PFSK-1 (cell line): ENCODE measurements around the gene TACR1.

Experiments
- FOXP2 ChIP-seq: optimal IDR thresholded peaks from 2 replicates; pipeline ENCODE3; 2011; ENCODE audit warnings: borderline replicate concordance, control low read depth, inconsistent platforms; ENCODE audit not compliant: insufficient read depth; ENCODE audit errors: extremely low read length, extremely low read depth
- POLR2AphosphoS5 ChIP-seq: IDR thresholded peaks from 2 replicates; pipeline ENCODE4 v1.6.1; 2012; ENCODE audit warnings: low read depth, mild to moderate bottlenecking, control low read depth, low read length, moderate library complexity
- SIN3A ChIP-seq: IDR thresholded peaks from 2 replicates; pipeline ENCODE4 v1.6.1; 2012; ENCODE audit warnings: mild to moderate bottlenecking, low read length, moderate library complexity, borderline replicate concordance; ENCODE audit not compliant: insufficient read depth
- TAF1 ChIP-seq: IDR thresholded peaks from 2 replicates; pipeline ENCODE4 v1.6.1; 2012; ENCODE audit warnings: low read length, control low read depth, borderline replicate concordance; ENCODE audit not compliant: insufficient read depth

DNA sequence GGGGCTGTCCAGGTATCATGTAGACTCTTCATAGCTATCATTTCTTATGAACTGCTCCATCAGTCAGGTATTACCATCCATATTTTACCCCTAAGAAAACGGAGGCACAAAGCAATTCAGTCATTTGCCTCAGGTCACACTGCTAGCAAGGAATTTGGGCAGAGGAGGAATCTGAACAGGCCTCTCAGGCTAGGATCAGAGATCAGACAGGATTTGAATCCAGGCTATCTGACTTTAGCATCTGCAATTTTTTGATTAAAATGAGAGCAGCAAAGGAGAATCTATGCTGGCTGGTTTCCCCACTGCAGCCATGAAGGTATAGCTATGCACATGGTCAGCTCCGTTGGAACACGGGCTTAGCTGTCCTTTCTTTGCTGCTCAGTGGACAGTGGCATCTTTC, 60.1 kb downstream of the TACR1 start:
- TF ChIP-seq POLR2AphosphoS5 (no peak), TAF1 (no peak), FOXP2 (no peak), SIN3A (no peak)
